ENCODE results near the gene ZNHIT2.

The ZNHIT2 gene

DNA sequence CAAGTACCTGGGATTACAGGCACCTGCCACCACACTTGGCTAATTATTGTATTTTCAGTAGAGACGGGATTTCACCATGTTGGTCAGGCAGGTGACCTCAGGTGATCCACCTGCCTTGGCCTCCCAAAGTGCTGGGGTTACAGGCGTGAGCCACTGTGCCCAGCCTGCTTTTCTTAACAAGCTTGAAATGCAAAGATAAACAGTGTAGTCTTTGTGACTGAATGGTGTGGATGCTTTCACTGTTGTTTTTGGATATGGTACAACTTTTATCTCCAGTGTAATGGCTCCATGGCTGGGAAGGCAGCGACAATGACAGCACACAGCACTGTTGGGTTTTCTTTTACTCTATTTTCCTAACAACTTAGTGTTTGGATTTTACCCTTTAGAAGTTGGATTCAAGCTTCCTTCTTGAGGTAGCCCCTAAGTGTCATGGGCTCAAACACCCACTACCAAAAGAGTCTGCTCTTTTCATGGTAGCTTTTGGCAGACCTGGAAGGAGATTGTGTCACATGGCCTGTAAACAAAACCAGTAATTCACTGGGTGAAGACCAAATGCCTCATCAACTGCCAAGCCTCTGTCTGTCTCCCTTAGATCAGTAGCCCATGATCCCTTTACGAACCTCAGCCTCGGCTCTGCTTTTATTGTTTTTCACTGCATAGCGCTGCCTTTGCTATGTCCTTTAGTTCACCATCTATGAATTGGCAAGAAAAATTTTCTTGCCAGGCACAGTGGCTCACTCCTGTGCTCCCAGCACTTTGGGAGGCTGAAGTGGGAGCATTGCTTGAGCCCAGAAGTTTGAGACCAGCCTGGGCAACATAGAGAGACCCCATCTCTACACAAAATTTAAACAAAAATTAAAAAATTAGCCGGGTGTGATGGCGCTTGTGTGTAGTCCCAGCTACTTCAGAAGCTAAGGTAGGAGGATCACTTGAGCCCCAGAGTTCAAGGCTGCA, 15.1 kb downstream of the ZNHIT2 start:
- DNase-seq: peak; percentile 38

DNA sequence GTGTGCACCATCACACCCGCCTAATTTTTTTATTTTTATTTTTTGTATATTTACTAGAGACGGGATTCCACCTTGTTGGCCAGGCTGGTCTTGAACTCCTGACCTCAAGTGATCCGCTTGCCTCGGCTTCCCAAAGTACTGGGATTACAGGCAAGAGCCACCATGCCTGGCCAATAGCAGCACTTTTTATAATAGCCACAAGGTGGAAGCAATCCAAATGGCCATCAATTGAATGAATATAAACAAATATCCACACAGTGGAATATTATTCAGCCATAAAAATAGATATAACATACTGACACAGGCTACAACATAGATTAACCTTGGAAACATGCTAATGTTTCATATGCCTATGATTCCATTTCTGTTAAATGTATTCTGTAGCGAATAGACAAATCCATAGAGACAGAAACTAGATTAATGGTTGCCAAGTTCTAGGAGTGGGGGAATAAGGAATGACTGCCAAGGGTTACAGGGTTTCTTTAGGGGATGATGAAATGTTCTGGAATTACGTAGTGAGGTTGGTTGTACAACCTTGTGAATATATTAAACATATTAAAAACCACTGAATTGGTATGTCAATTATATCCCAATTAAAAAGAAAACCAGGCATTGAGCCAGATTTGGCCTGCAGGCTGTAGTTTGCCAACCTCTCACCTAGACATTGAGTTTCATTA, 16.7 kb downstream of the ZNHIT2 start:
- no peak for DNase-seq

DNA sequence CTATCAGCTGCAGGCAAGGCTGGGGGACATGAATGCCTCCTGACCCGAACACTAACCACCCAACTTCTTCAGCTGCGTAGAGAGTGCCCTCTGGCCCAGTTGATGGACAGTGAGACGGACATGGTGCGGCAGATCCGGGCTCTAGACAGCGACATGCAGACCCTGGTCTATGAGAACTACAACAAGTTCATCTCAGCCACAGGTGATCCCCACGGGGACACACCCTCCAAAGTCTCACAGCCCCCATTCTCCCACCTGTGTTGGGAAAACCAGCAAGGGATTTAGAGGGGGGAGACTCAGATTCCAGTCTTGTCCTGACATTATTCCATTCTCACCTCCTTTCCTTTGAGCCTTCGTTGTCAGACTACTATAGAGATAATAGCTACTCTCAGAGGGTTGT, 20.6 kb downstream of the ZNHIT2 start:
- no peak for DNase-seq

DNA sequence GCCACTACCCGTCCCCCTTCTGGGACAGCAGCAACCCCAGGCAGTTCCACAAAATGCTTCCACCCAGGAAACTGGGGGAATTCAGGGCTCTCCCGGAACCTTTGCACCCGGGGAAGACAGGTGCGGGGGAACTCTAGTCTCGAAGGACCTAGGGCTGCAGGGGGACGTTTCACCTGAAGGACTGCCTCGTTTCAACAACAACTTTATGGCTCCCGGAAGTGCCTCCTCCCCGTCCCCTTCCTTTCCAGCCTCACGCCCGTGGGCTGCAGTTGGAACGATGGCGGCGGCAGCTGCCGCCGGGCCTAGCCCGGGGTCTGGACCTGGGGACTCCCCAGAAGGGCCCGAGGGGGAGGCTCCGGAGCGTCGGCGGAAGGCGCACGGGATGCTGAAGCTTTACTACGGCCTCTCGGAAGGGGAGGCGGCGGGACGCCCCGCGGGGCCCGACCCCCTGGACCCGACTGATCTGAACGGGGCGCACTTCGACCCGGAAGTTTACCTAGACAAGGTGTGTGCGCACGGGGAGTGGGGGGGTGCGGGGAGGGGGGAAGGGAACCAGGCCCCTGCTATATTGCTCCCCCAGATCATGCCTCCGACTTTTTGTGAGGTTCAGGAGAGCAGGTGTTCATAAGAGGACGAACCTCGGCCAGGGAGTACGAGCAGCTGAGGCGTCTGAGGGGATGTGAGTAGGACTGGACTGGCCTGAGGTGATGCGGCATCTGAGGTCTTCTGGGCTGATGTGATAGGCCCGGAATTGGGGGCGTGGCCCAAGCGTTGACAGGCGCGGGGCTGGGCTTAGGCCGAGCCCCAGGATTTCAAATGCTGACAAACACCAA, 21.3 kb downstream of the ZNHIT2 start, which contains the start of gene VPS51:
Gene VPS51, plus strand, starts transcription at position 241 of the 833 bp plus-strand sequence. Its CDS starts 37 bp downstream, at position 278.
- peak; percentile 78 for DNase-seq

DNA sequence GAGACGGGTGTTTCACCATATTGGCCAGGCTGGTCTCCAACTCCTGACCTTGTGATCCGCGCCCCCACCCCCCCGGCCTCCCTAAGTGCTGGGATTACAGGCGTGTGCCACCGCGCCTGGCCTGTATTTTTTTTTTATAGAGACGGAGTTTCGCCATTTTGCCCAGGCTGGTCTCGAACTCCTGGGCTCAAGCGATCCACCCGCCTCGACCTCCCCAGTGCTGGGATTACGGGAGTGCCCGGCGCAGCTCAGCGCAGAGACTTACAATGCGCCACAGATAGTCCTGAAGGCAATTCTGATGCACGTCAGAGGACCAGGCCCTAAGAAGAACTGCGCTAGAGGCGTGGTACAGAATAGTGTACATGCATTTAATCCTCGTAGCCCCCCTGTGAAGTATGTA, 22.1 kb downstream of the ZNHIT2 start:
- no peak for DNase-seq

DNA sequence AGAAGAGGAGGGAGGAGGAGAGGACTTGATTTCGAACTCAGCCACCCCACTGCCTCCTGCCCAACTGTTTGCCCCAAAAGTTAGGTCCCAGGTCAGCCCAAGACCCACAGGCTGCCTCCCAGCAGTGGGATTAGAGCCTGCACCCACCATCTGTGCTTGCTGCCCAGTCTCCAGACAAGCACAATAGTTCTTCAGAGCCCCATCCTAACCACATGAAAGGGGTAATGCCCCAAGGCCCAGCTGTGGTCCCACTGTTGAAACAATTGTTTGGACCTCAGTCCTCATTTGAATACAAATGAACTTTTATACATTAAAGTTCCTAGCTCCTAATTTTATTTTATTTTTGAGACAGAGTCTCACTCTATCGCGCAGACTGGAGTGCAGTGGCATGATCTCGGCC, 26.9 kb downstream of the ZNHIT2 start:
- no peak for DNase-seq

DNA sequence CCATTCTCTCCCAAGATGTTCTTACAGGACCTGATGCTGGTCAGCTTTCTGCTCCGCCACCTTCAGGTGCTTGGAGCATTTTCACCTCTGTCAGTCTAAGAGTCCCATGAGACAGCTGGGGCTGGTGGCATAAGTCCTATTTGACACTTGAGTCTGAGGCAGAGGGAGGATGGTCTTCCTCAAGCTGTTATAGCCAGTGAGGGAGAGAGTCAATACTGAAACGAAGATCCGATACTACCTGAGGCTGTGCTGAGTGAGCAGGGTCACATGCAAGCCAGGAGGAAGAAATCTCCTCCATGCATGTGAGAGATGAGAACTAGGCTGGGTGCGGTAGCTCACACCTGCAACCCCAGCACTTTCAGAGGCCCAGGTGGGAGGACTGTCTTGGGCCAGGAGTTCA, 27.9 kb downstream of the ZNHIT2 start:
- no peak for DNase-seq

DNA sequence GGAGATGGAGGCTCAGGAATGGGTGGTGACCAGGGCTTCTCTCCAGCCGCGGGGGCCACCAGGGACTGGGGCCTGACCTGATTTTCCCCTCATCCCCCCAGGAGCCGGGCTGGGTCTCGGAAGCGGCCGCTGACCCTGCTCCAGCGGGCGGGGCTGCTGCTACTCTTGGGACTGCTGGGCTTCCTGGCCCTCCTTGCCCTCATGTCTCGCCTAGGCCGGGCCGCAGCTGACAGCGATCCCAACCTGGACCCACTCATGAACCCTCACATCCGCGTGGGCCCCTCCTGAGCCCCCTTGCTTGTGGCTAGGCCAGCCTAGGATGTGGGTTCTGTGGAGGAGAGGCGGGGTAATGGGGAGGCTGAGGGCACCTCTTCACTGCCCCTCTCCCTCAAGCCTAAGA, 29.7 kb downstream of the ZNHIT2 start:
- no peak for DNase-seq

DNA sequence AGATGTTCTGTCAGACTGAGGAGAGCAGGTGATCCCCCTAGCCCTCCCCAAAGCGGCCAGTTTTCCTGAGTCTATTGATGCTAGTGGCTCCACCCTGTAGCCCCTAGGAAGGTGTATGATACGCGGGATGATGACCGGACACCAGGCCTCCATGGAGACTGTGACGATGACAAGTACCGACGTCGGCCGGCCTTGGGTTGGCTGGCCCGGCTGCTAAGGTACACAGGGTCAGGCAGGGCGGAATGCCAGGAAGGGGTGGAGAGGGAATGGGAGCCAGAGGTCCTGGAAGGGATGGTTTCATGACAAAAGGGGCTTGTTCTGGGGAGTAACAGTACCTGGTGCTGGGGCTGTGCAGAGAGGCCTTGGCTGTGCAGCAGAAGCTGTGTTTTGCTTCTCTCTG, 30.3 kb downstream of the ZNHIT2 start:
- no peak for DNase-seq

DNA sequence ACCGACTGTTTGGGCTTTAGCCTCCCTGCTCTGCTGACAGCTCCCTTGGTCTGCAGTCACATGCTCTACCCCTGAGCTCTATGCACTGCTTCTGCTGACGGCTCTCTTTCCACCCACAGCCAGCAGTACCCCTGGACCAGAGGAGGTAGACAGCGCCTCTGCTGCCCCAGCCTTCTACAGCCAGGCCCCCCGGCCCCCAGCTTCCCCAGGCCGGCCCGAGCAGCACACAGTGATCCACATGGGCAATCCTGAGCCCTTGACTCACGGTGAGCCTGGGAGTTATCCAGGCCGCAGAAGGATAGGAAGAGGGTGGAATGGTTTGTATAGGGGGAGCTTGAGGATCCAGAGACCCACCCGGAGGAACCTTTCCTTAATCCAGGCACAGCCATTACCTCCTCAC, 30.7 kb downstream of the ZNHIT2 start:
- DNase-seq: no peak

DNA sequence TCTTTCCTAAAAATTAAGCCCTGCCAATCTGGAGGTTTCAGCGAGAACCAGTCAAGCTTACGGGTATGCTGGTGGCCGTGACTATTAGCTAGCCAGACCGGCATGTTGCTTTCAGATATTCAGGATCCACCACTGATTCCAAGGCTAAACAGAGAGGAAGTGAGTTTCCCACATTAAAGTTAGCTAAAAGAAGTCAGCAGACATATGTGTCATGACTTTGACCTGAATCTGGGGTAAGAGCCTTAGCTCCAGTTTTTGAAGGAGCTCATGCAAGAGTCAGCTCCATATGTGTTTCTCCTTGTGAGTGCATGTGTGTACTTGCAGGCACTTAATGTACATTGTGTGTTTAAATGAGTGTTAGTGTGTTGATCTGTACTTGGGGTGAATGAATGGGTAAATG, 32.1 kb downstream of the ZNHIT2 start:
- no peak for DNase-seq

DNA sequence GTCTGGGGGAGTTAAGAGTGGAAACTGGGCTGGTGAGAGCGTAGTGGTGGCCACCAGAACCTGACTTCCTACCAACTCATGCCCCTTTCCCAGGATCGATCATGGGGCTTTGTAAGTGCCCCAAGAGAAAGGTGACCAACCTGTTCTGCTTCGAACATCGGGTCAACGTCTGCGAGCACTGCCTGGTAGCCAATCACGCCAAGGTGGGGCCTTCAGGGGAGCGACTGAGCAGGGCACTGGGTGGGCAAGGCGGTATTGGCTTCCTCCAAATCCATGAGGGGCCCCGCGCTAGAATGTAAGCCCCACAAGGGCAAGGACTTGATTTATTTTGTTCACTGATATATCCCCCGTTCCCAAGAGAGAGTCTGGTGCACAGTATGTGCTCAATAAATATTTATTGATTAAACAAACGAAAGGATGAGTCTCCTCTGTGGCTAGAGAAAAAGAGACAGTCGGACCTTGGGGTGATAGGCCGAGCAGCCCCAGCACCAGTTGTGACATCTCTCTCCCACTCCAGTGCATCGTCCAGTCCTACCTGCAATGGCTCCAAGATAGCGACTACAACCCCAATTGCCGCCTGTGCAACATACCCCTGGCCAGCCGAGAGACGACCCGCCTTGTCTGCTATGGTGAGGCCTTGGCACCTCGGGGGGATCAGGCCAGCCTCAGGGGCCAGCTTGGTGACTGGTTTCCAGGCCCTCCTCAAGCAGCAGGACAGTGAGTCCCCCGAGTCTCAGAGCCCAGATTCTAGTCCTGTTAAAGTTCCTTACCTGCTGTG, 32.7 kb downstream of the ZNHIT2 start:
- no peak for DNase-seq

DNA sequence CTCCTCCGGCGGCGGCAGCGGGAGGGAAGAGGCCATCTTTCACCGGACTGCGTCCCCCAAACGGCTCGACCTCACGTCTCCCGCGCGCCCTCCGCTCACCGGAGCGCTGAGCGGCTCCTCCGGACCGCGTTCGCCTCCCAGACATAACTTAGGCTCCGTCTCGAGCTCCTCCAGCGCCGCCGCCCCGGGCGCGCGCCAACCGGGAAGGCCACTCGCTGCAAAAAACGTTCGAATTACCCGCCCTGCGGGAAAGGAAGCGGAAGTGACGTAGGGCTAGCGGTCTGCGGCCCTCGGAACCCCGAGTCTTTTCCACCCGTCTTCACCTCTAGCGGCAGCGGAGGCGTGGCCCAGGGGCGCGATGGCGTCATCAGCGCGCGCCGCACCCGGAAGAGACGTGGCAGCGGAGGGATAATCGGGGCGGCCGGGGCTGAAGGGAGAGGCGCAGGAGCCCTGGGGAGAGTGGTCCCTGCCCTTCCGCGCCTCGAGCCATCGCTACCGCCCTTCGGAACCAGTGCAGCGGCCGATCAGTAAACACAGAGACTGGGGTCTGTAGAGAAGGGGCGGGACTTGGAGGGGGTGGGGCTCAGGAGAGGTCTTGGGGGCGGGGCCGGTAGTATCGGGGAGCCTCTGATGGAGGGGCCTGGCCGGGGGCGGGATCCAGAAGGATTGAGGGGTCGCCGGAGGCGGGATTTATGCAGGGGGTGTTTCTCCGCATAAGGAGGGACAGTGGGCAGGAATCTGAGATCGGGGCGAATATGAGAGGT, 33.5 kb downstream of the ZNHIT2 start, which contains the start of the genes CDCA5 and ZFPL1:
Gene CDCA5, minus strand, starts transcription at position 207 of the 764 bp plus-strand sequence. Its CDS starts 62 bp downstream, at position 145.
Gene ZFPL1, plus strand, starts transcription at position 389 of the 764 bp plus-strand sequence. CDS start 477 bp downstream, outside the sequence.
- peak; percentile 93 for DNase-seq

DNA sequence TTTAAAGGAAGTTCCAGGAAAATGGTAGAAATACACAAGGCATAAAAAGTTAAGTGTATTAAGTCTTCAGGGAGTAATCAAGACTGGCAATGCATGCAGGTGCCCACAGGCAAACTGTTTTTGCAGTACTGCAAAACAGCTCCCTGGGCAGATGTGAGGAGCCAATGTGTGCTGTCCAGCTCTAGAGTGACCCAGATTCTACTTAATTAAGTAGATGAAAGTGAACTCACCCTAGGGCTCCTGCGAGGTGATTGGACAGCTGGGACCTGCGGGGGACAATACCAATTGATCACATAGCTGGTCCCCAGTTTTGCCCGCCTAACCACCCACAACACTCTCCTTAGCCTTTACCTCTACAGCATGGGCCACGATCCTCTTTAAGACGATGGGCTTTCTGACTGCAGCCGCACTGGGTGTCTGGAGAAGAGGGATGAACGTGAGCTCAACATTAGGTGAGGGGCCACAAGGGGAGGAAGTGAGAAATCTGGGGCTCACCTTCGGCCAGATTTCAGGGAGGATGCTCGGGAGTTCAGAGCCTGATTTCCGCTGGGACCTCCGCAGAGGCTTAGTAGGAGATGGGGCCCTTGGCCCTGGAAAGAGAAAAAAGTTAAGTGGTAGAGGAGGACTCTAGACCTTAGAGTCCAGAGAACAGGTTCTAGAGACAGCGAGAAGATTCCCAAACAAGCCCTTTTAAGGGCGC, 34.2 kb downstream of the ZNHIT2 start:
- no peak for DNase-seq

DNA sequence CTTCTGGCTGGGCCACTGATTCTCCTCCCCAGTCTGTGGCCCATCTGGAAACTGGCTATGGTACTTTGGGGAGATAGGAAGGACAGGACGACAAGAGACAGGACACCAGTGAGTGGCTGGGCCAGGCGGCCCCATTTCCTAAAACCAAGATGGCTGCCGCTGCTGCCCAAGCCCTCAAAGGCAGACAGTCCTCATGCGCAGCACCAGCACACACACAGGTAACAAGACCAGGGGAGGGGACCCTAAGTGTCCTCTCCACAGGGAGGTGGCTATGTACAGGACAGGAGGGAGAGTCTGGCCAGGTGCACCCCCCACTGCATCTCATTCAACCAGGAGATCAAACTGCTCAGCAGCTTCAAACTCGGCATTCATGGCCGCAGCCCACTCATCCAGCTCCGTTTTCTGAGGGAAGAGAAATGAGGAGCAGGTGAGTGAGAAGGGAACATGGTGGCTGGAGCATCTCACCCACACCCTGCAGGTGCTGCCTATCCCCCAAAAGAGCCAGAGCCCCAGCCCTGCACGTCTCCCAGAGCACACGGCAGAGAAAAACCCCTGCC, 38.6 kb downstream of the ZNHIT2 start:
- no peak for DNase-seq

DNA sequence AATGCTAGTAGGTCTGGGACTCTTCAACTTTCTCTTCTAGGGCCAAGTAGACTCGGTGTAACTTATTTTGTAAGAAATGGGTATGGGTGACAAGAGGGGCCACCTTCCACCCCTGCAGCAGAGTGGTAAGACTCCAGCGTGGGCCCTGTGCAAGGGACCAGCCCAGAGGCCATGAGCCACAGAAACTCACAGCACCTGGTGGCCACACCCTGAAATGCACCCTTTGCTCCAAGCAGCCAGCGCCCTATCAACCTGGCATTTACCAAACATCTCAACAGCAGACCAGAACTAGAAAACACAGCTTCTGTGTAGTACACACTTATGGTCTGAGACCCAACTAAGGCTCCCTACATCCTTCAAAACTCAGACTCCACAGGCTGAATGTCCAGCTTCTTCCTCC, 39.4 kb downstream of the ZNHIT2 start:
- DNase-seq: peak; percentile 13

DNA sequence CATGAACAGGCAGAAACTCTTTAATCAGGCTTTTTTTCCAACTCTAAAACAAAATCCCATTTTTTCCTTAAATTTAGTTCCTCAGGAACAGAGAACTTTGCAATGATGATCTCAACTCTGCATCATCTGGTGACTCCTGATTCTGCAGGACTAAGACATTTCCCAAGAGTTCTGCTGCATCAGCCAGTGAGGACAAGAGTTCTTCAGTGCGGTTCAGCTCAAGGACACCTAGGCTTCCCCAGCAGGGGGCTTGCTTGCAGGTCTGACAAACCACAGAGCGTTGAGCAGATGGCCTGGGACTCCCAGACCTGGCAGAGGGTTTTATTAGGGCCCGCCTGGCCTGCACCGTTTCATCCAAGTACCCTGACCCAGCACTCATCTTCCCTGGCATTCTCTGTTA, 40.0 kb downstream of the ZNHIT2 start:
- DNase-seq: no peak

DNA sequence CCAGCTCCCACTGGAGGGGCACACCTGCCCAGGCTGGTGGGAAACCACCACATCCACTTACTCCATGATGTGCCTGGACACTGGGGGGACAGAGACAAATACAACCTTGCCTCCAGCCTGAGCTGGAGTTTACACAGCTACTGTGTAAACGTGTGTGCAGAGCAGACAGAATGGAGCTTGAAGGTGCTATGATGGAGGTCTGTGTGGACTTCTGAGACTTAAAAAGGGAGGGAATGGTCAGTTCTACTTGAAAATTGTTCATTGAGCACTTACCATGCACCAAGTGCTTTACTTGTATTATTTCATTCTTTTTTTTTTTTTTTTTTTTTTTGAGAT, 44.9 kb downstream of the ZNHIT2 start:
- no peak for DNase-seq

DNA sequence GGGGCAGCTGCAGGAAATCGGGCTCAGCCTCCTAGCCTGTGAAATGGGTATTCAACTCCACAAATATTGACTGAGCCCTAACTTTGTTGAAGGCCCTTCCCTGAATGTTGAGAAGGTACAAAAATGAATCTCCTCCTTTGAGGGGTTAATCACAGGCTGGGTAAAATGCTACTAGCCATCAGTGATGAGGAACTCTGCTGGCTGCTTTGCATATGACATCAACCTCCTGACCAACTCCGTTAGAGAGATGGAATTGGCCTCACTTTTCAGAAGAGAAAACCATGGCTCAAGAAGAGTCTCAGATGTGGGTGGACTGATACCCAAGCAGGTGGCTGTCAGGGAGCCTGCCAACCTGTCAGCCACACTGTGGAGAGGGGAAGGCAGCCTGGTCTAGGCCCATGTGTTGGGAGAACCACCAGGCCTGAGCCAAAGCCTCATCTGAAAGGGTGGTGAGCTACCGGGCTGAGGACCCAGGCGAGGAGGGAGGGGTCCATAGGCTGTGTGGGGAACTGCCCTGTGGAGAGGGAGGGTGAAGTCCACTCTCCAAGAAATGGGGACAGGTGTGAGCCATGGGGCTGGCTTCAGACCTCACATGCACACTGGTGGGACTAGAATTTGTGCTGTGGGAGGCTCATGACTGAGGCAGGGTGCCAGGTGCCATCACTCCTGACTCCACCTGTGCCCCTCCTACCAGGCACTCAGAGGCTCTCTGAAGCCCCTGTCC, 45.4 kb downstream of the ZNHIT2 start:
- no peak for DNase-seq

DNA sequence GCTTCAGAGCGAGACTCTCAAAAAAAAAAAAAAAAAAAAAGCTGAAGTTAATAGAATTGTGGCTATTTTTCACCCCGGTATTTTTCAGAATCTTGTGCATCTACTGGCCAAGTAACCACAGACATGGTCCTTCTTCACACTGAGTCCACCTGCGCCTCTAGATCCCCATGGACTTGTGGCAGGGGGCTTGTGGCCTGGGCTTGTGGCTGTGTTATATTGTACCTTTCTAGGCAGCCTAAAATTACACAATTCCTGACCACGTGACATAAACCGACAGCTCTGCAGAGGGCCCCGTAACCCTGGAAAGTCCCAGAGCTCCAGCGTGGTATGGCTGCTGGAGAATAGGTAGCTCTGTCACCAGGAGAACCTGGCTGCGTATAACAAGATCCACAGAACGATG, 48.3 kb downstream of the ZNHIT2 start:
- DNase-seq: no peak
